Measurements from ENCODE around the gene POU6F2. TPM values are rescaled to one million over a fixed set of nuclear protein-coding genes. Genes with fewer than 3 reads are reported as not detected.

The POU6F2 gene
- total and polyA plus RNA-seq, 9 of the 15 experiments (the other 6 are each of a cell fraction or from before 2014, with no cell fraction given), result 0.29 to 1.5 (median 0.96) TPM

GRCh38 chr7:39252916-39253315 lies 275.2 kb downstream of the POU6F2 start:
- Histone ChIP-seq H3K4me1 (replicated peaks in 1 of 2; ENCODE audit: control insufficient read depth in 2 of 2, insufficient read depth in 2 of 2, low read length in 2 of 2) (no peaks in the 10 kb centered on the region), H3K9ac (ENCODE audit: insufficient read depth in 1 of 2, low read depth in 2 of 2, low read length in 2 of 2) (no peak overlapping the region), H3K27me3 (ENCODE audit: control insufficient read depth in 2 of 2, insufficient read depth in 2 of 2, low read length in 2 of 2) (peaks cover 9 to 19% of the 10 kb centered on the region in 2 experiments; a peak in 4 of 5 replicates), H3K4me2 (ENCODE audit: insufficient read depth, low read length) (no peak overlapping the region), H4K20me1 (replicated peaks; ENCODE audit: control insufficient read depth, insufficient read depth, low read length) (no peaks in the 10 kb centered on the region; the same call in 1 of the 2 replicates), H3K4me3 (no peak overlapping the region), H3K79me2 (ENCODE audit: control insufficient read depth, insufficient read depth, low read length) (no peaks in the 10 kb centered on the region), H3K36me3 (ENCODE audit: control insufficient read depth, insufficient read depth, low read length) (no peaks in the 10 kb centered on the region), H2AFZ (ENCODE audit: low read depth, low read length) (no peak overlapping the region), H3K9me1 (ENCODE audit: control insufficient read depth, insufficient read depth, low read length) (no peaks in the 10 kb centered on the region), H3K27ac (ENCODE audit: extremely low read depth, low read depth, low read length) (no peak overlapping the region), H3K9me3 (replicated peaks; ENCODE audit: control insufficient read depth, insufficient read depth, low read depth, low read length) (no peaks in the 10 kb centered on the region)
- TF ChIP-seq, protein P1, sequence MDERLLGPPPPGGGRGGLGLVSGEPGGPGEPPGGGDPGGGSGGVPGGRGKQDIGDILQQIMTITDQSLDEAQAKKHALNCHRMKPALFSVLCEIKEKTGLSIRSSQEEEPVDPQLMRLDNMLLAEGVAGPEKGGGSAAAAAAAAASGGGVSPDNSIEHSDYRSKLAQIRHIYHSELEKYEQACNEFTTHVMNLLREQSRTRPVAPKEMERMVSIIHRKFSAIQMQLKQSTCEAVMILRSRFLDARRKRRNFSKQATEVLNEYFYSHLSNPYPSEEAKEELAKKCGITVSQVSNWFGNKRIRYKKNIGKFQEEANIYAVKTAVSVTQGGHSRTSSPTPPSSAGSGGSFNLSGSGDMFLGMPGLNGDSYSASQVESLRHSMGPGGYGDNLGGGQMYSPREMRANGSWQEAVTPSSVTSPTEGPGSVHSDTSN (CRISPR knock-in tag; IDR thresholded peaks at IDR 0.05; ENCODE audit: low read depth), result no peak
- TF ChIP-seq, protein P1 (tag; conservative IDR thresholded peaks at IDR 0.05; ENCODE audit: low read depth), result no peak
- ATAC-seq, result no peak
- 2% methylated on average over 4 of the region's 4 CpGs for WGBS (ENCODE audit: insufficient coverage, low coverage, missing lambda C conversion rate)
- intact Hi-C loops (cut with micrococcal nuclease), result no loop called here
- ChIA-PET POLR2A (no interaction called here), CTCF (ENCODE audit: low intra/inter-chr PET ratio) (no interaction called here)
- no peak for DNase-seq (ENCODE audit: extremely low read depth in 1 of 4, low spot score in 3 of 4)
- BruUV-seq (replicated peaks), result no TSS peak
- in situ Hi-C loops (cut with MboI), result no loop called here
- no peak for FAIRE-seq
